ENCODE results near the gene CTNNA2. TPM values are rescaled to one million over a fixed set of nuclear protein-coding genes. Genes with fewer than 3 reads are reported as not detected.

CTNNA2 gene
- total and polyA plus RNA-seq, 8 donors, result 0.28 to 5.7 (median 0.44) TPM; not detected in 4

DNA sequence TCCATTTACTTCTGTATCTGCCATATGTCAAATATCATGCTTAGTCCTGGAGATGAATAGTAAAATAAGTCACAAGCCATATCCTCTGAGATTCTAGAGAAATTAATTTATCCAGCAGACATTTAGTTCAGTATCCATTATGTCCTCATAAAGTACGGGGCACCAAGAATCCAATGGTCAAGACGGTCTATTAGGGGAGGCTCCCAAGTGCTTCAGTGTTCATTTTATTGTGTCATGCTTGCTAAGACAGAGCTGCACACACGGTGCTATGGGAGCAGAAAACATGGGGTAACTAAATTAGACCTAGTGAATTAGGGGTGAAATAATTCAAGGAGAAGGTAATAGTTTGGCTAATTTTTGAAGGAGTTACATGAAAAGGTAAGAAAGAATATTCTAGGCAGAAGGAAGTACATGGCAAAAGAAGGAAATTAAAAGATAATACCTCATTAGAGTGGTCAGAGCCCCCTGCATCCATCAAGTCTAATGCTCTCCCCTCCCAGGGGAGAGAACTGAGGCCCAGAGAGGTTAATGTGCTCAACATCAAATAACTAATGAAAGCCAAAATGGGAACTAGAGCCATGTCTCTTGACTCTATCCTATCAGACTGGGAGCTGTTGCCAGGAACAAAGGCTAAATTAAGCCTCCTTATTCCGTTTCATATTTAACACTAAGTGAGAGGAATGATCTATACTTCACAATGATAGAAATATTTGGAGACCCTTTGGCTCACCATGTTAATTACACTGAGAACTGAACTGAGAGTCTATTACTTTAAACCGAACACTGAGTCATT lies 433.0 kb downstream of the CTNNA2 start:
- WGBS, 5 donors, result 76 to 84% (median 79%) methylated on average over 5 of the region's 5 CpGs
- intact Hi-C loops (cut with DNase I; ENCODE audit: low total_unique reads), result no loop called here

GRCh38 chr2:79947751-79948150 lies 434.9 kb downstream of the CTNNA2 start:
- intact Hi-C loops (cut with DNase I; ENCODE audit: low total_unique reads), result no loop called here
- Histone ChIP-seq H3K9me3 (no peaks in the 10 kb centered on the region), H3K36me3 (no peaks in the 10 kb centered on the region), H3K27me3 (no peaks in the 10 kb centered on the region), H3K4me3 (no peak overlapping the region), H3K4me1 (no peaks in the 10 kb centered on the region), H3K27ac (no peak overlapping the region)
- DNase-seq, result no peak
- WGBS, 5 donors, result 23 to 61% (median 42%) methylated on average over 2 of the region's 2 CpGs
- TF ChIP-seq, protein P1, sequence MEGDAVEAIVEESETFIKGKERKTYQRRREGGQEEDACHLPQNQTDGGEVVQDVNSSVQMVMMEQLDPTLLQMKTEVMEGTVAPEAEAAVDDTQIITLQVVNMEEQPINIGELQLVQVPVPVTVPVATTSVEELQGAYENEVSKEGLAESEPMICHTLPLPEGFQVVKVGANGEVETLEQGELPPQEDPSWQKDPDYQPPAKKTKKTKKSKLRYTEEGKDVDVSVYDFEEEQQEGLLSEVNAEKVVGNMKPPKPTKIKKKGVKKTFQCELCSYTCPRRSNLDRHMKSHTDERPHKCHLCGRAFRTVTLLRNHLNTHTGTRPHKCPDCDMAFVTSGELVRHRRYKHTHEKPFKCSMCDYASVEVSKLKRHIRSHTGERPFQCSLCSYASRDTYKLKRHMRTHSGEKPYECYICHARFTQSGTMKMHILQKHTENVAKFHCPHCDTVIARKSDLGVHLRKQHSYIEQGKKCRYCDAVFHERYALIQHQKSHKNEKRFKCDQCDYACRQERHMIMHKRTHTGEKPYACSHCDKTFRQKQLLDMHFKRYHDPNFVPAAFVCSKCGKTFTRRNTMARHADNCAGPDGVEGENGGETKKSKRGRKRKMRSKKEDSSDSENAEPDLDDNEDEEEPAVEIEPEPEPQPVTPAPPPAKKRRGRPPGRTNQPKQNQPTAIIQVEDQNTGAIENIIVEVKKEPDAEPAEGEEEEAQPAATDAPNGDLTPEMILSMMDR (IDR thresholded peaks at IDR 0.05), result no peak
- TF ChIP-seq POLR2AphosphoS5 (IDR thresholded peaks at IDR 0.05), result no peak
- no peak for TF ChIP-seq EP300 (IDR thresholded peaks at IDR 0.05)
- no peak for TF ChIP-seq POLR2A (IDR thresholded peaks at IDR 0.05)

More for the DNA sequence above, 433.0 kb downstream of the CTNNA2 start:
- no peaks in the 10 kb centered on the region for H3K4me1 ChIP-seq
- H3K27ac ChIP-seq, result no peak overlapping the region
- H3K4me3 ChIP-seq, result no peak overlapping the region
- no peaks in the 10 kb centered on the region for H3K9me3 ChIP-seq
- TF ChIP-seq EP300 (IDR thresholded peaks at IDR 0.05) (no peak), POLR2A (IDR thresholded peaks at IDR 0.05) (no peak), POLR2AphosphoS5 (IDR thresholded peaks at IDR 0.05) (no peak)
- TF ChIP-seq, protein P1 (IDR thresholded peaks at IDR 0.05), result no peak
- no peaks in the 10 kb centered on the region for H3K36me3 ChIP-seq
- DNase-seq, result no peak
- no peaks in the 10 kb centered on the region for H3K27me3 ChIP-seq

DNA sequence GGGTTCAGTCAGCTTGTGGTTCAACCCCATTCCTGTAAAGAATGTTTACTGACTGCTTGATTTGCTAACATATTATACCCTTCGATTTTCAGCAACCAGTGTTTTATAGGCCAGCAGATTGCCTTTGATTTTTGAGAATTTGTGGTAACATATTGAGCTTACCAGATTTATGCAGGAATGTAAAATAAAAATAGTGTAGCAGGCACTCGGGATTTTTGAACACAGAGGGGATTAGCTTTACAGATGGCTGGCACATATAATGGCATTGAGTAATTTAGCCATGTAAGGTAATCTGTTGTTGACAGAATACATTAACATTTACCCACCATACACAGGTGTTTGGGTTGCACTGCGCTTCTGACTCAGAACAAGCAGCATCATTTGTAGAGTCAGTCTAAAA lies 437.7 kb downstream of the CTNNA2 start:
- no peak overlapping the region for H3K4me3 ChIP-seq
- H3K27ac ChIP-seq, result no peak overlapping the region
- WGBS, 5 donors, result 58 to 71% (median 66%) methylated on average over 3 of the region's 3 CpGs
- H3K9me3 ChIP-seq, result no peaks in the 10 kb centered on the region
- DNase-seq, result no peak
- H3K27me3 ChIP-seq, result no peaks in the 10 kb centered on the region
- TF ChIP-seq POLR2A (IDR thresholded peaks at IDR 0.05), result no peak
- no peak for TF ChIP-seq EP300 (IDR thresholded peaks at IDR 0.05)
- TF ChIP-seq, protein P1 (IDR thresholded peaks at IDR 0.05), result no peak
- TF ChIP-seq POLR2AphosphoS5 (IDR thresholded peaks at IDR 0.05), result no peak
- no peaks in the 10 kb centered on the region for H3K36me3 ChIP-seq
- no peaks in the 10 kb centered on the region for H3K4me1 ChIP-seq
- intact Hi-C loops (cut with DNase I; ENCODE audit: low total_unique reads), result no loop called here

DNA sequence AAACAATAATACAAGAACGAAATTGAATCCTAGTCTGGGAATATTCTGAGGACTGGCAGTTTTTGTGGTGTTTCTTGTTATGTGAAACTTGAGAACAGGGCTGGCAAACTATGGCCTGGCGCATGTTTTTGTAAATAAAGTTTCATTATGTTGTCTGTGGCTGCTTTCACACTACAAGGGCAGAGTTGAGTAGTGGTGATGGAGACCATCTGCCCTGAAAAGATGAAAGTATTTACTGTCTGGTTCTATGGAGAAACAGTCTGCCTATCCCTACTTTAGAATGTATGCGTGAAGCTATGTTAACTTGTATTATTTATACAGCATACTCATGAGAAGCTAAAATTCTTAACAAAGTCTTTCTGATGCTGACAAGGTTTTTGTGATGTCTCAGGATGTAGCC lies 439.8 kb downstream of the CTNNA2 start:
- TF ChIP-seq POLR2AphosphoS5 (IDR thresholded peaks at IDR 0.05) (no peak), POLR2A (IDR thresholded peaks at IDR 0.05) (no peak), EP300 (IDR thresholded peaks at IDR 0.05) (no peak)
- TF ChIP-seq, protein P1 (IDR thresholded peaks at IDR 0.05), result no peak
- Histone ChIP-seq H3K36me3 (no peaks in the 10 kb centered on the region), H3K4me3 (no peak overlapping the region), H3K27me3 (no peaks in the 10 kb centered on the region), H3K9me3 (no peaks in the 10 kb centered on the region), H3K27ac (no peak overlapping the region), H3K4me1 (no peaks in the 10 kb centered on the region)
- intact Hi-C loops (cut with DNase I; ENCODE audit: low total_unique reads), result no loop called here
- peak in 1 of 2 donors; percentile 13 for DNase-seq
- WGBS, 5 donors, result 54 to 64% (median 60%) methylated on average over 3 of the region's 3 CpGs
